ENCODE measurements around the gene RPS19BP1.

DNA sequence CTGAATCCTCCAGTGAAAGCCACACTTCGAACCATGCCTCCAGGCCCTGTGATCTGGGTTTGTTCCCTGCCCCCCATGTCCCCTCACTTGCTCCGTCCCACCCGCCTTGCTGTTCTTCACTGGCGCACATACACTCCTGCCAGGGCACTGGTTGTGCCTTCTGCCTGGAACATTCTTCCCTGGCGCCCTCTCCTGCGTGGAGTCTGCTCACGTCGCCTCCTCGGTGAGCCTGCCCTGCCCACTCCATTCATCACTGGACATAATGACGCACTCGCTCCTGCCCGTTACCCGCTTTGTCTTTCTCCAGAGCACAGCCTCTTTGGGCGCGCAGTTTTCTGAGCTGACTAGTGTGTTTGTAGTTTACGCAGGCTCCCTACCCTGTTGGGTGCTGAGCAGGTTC, 51.5 kb downstream of the RPS19BP1 start:
- TF ChIP-seq POLR2A (IDR thresholded peaks at IDR 0.05) (no peak), CTCF (IDR thresholded peaks at IDR 0.05) (no peak)
